HepG2 (cell line): ENCODE results near the gene SAMD10. TPM values are rescaled to one million over a fixed set of nuclear protein-coding genes. Genes with fewer than 3 reads are reported as not detected.

Experiments
- ATRX ChIP-seq: sonication (generic); formaldehyde crosslinking; IDR thresholded peaks from 2 replicates; pipeline ENCODE4 v1.4.0; 2020; ENCODE audit warnings: missing genetic modification reagents, borderline replicate concordance
- EEA1 ChIP-seq: sonication (generic); formaldehyde crosslinking; IDR thresholded peaks from 2 replicates; pipeline ENCODE4 v1.5.1; 2020; ENCODE audit warnings: mild to moderate bottlenecking, missing genetic modification reagents, borderline replicate concordance
- ELF3 ChIP-seq: IDR thresholded peaks from 2 replicates; pipeline ENCODE4 v1.6.1; 2016; ENCODE audit warnings: missing genetic modification reagents, missing compliant biosample characterization
- FOXC1 ChIP-seq: sonication (generic); formaldehyde crosslinking; IDR thresholded peaks from 2 replicates; pipeline ENCODE4 v1.8.0; 2022; ENCODE audit warnings: mild to moderate bottlenecking, missing genetic modification reagents, borderline replicate concordance
- GPBP1L1 ChIP-seq: sonication (generic); formaldehyde crosslinking; IDR thresholded peaks from 2 replicates; pipeline ENCODE4 v1.5.0; 2020; ENCODE audit warnings: mild to moderate bottlenecking, missing genetic modification reagents
- MEIS2 ChIP-seq: sonication (generic); formaldehyde crosslinking; IDR thresholded peaks from 2 replicates; pipeline ENCODE4 v1.9.0; 2021; ENCODE audit warnings: mild to moderate bottlenecking, missing genetic modification reagents
- PTBP1 ChIP-seq: fragments of 200-400 bp; formaldehyde crosslinking; IDR thresholded peaks from 2 replicates; pipeline ENCODE4 v1.6.1; 2018; ENCODE audit warnings: low read length, low read depth; ENCODE audit not compliant: poor library complexity, severe bottlenecking
- RAD51 ChIP-seq: fragments of 450-650 bp; IDR thresholded peaks from 2 replicates; pipeline ENCODE4 v1.6.1; 2016; ENCODE audit warnings: borderline replicate concordance
- SMC3 ChIP-seq: IDR thresholded peaks from 2 replicates; pipeline ENCODE4 v1.6.1; 2011; ENCODE audit warnings: low read length, improper control_type of control experiment
- ZFP1 ChIP-seq: IDR thresholded peaks from 2 replicates; pipeline ENCODE4 v1.6.1; 2016
- ZFP36L2 ChIP-seq: sonication (generic); formaldehyde crosslinking; IDR thresholded peaks from 2 replicates; pipeline ENCODE4 v1.4.0; 2020; ENCODE audit warnings: missing genetic modification reagents
- ZNF280D ChIP-seq: sonication (generic); formaldehyde crosslinking; IDR thresholded peaks from 2 replicates; pipeline ENCODE4 v1.5.1; 2020; ENCODE audit warnings: mild to moderate bottlenecking, missing genetic modification reagents
- ZNF883 ChIP-seq: sonication (generic); formaldehyde crosslinking; IDR thresholded peaks from 2 replicates; pipeline ENCODE4 v1.5.1; 2020; ENCODE audit warnings: mild to moderate bottlenecking, missing genetic modification reagents; ENCODE audit errors: not compliant biosample characterization
- polyA plus RNA-seq, 8 experiments: library from polyadenylated mRNA; depleted of rRNA in 3 of 8; stranded (reverse) in 7 of 8; unstranded in 1 of 8; fragments of >200 nt; fragmentation: Illumina TruSeq in 4 of 8; extraction: Trizol in 4 of 8; gene quantifications; 2 replicates each; pipeline versions ENCODE4 v1.2.1 to v1.2.3, GENCODE V29; 2011 to 2016; ENCODE audit warnings: low read depth in 4 of 8, missing spikeins in 1 of 8, mixed read lengths in 1 of 8; ENCODE audit not compliant: insufficient read depth in 1 of 8
- total RNA-seq, 5 experiments: library from RNA; depleted of rRNA; stranded (reverse); fragments of >200 nt; fragmentation: Illumina TruSeq; extraction: Trizol; gene quantifications; 2 replicates each; pipeline ENCODE4 v1.2.3, GENCODE V29; 2016; ENCODE audit warnings: low read depth in 1 of 5
- TF ChIP-seq, protein P1 (sequence below): sonication (generic); formaldehyde crosslinking; IDR thresholded peaks from 2 replicates; pipeline ENCODE4 v1.8.1; 2022; ENCODE audit warnings: mild to moderate bottlenecking, missing genetic modification reagents
- TF ChIP-seq, protein P2 (sequence below): sonication (generic); formaldehyde crosslinking; IDR thresholded peaks from 2 replicates; pipeline ENCODE4 v1.4.0; 2020; ENCODE audit warnings: missing genetic modification reagents
- TF ChIP-seq, protein P3 (sequence below), 2 experiments: IDR thresholded peaks; 2 replicates each; pipeline ENCODE4 v1.6.1; 2011 to 2012; ENCODE audit warnings: low read length in 2 of 2, borderline replicate concordance in 1 of 2, low read depth in 1 of 2, mild to moderate bottlenecking in 1 of 2, moderate library complexity in 1 of 2
- TF ChIP-seq, protein P4 (sequence below): sonication (generic); formaldehyde crosslinking; IDR thresholded peaks from 2 replicates; pipeline ENCODE4 v1.4.0; 2020; ENCODE audit warnings: mild to moderate bottlenecking, missing genetic modification reagents

The SAMD10 gene
- total and polyA plus RNA-seq, 2 of the 13 experiments (the other 11 are each of a cell fraction or from before 2014, with no cell fraction given): 6.1 to 11.0 TPM

DNA sequence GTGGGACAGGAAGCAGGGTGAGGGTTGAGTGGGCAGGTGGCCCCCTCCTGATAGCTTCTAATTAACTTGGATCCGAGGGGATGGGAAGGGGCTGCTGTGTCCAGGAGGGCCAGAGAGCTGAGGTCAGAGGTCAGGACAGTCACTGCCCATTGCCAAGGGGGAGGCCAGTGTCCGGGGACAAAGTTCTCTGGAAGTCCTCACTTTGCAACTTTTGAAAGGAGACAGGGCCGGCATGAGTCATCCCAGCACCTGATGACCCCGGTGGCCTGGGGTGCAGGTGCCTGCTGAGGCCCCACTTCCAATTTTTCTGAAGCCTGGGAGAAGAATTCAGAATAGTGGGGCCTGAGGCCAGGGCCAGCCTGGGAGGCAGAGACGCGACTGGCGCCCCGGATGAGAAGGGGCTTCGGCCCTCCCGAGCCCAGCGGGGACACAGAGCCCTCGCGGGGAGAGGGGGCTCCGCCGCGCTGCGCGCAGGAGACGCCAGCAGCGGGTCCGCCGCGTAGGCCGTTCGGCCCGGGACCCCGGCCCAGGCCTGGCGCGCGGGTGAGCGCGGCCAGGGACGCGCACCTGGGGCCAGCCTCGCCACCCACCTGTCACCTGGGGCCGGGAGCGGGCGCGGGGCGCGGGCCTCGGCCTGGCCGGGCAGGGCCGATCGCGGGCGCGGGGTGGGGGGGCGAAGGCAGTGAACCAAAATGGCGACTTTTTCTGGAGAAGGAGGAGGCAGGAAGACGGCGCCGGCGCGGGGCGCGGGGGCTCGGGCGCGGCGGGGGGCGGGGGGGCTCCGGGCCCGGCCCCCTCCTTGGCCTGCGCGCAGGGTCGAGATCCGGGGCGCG is 10.3 kb downstream of the SAMD10 start (continued):
- TF ChIP-seq SMC3: no peak
- TF ChIP-seq, protein P1, sequence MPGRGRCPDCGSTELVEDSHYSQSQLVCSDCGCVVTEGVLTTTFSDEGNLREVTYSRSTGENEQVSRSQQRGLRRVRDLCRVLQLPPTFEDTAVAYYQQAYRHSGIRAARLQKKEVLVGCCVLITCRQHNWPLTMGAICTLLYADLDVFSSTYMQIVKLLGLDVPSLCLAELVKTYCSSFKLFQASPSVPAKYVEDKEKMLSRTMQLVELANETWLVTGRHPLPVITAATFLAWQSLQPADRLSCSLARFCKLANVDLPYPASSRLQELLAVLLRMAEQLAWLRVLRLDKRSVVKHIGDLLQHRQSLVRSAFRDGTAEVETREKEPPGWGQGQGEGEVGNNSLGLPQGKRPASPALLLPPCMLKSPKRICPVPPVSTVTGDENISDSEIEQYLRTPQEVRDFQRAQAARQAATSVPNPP: no peak
- TF ChIP-seq, protein P2, sequence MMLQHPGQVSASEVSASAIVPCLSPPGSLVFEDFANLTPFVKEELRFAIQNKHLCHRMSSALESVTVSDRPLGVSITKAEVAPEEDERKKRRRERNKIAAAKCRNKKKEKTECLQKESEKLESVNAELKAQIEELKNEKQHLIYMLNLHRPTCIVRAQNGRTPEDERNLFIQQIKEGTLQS (CRISPR knock-in tag): peak; percentile 97
- TF ChIP-seq RAD51: no peak
- TF ChIP-seq EEA1 (CRISPR knock-in tag): peak; percentile 52; the same call in 1 of the 2 replicates
- peak; percentile 71; the same call in 1 of the 2 replicates for TF ChIP-seq ZNF280D (CRISPR knock-in tag)
- TF ChIP-seq PTBP1: peak; percentile 27
- TF ChIP-seq, protein P3, sequence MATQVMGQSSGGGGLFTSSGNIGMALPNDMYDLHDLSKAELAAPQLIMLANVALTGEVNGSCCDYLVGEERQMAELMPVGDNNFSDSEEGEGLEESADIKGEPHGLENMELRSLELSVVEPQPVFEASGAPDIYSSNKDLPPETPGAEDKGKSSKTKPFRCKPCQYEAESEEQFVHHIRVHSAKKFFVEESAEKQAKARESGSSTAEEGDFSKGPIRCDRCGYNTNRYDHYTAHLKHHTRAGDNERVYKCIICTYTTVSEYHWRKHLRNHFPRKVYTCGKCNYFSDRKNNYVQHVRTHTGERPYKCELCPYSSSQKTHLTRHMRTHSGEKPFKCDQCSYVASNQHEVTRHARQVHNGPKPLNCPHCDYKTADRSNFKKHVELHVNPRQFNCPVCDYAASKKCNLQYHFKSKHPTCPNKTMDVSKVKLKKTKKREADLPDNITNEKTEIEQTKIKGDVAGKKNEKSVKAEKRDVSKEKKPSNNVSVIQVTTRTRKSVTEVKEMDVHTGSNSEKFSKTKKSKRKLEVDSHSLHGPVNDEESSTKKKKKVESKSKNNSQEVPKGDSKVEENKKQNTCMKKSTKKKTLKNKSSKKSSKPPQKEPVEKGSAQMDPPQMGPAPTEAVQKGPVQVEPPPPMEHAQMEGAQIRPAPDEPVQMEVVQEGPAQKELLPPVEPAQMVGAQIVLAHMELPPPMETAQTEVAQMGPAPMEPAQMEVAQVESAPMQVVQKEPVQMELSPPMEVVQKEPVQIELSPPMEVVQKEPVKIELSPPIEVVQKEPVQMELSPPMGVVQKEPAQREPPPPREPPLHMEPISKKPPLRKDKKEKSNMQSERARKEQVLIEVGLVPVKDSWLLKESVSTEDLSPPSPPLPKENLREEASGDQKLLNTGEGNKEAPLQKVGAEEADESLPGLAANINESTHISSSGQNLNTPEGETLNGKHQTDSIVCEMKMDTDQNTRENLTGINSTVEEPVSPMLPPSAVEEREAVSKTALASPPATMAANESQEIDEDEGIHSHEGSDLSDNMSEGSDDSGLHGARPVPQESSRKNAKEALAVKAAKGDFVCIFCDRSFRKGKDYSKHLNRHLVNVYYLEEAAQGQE (IDR thresholded peaks at IDR 0.05; ENCODE audit: borderline replicate concordance in 1 of 2, low read depth in 1 of 2, low read length in 2 of 2): no peak
- TF ChIP-seq ZFP1 (CRISPR knock-in tag): no peak
- no peak for TF ChIP-seq GPBP1L1 (CRISPR knock-in tag)
- TF ChIP-seq, protein P4, sequence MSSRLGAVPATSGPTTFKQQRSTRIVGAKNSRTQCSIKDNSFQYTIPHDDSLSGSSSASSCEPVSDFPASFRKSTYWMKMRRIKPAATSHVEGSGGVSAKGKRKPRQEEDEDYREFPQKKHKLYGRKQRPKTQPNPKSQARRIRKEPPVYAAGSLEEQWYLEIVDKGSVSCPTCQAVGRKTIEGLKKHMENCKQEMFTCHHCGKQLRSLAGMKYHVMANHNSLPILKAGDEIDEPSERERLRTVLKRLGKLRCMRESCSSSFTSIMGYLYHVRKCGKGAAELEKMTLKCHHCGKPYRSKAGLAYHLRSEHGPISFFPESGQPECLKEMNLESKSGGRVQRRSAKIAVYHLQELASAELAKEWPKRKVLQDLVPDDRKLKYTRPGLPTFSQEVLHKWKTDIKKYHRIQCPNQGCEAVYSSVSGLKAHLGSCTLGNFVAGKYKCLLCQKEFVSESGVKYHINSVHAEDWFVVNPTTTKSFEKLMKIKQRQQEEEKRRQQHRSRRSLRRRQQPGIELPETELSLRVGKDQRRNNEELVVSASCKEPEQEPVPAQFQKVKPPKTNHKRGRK: no peak
- TF ChIP-seq ATRX: no peak
- peak; percentile 78; the same call in 1 of the 2 replicates for TF ChIP-seq ELF3
- TF ChIP-seq ZFP36L2 (CRISPR knock-in tag): 0 out of 2 replicates have a peak, but pooled peaks have one; percentile 32
- 0 out of 2 replicates have a peak, but pooled peaks have one; percentile 36 for TF ChIP-seq FOXC1 (CRISPR knock-in tag)
- TF ChIP-seq MEIS2: peak; percentile 70
- peak; percentile 64 for TF ChIP-seq ZNF883
